ENCODE results near the gene AFDN.

Gene AFDN

GRCh38 chr6:167788563-167788903 is 38.2 kb upstream of the AFDN start:
- Histone ChIP-seq H3K9ac (ENCODE audit: low read length in 2 of 2) (no peak overlapping the region), H3K36me3 (ENCODE audit: control insufficient read depth in 2 of 2, insufficient read depth in 2 of 2, low read length in 2 of 2) (no peaks in the 10 kb centered on the region), H3K9me3 (ENCODE audit: control insufficient read depth in 2 of 2, low read length in 2 of 2) (no peaks in the 10 kb centered on the region), H3K4me3 (ENCODE audit: low read length in 2 of 2) (no peak overlapping the region), H3K27me3 (ENCODE audit: control insufficient read depth in 1 of 2, insufficient read depth in 2 of 2, low read length in 2 of 2) (no peaks in the 10 kb centered on the region), H3K27ac (ENCODE audit: low read length) (no peak overlapping the region), H3K4me1 (ENCODE audit: control insufficient read depth, insufficient read depth, low read length) (peaks cover 3% of the 10 kb centered on the region)

GRCh38 chr6:167789358-167789757 is 37.4 kb upstream of the AFDN start:
- Histone ChIP-seq H3K36me3 (ENCODE audit: control insufficient read depth in 2 of 2, insufficient read depth in 2 of 2, low read length in 2 of 2) (no peaks in the 10 kb centered on the region), H3K27ac (ENCODE audit: low read length) (no peak overlapping the region), H3K9me3 (ENCODE audit: control insufficient read depth in 2 of 2, low read length in 2 of 2) (no peaks in the 10 kb centered on the region), H3K4me1 (ENCODE audit: control insufficient read depth, insufficient read depth, low read length) (peaks cover 3% of the 10 kb centered on the region), H3K27me3 (ENCODE audit: control insufficient read depth in 1 of 2, insufficient read depth in 2 of 2, low read length in 2 of 2) (peaks cover 2 to 3% of the 10 kb centered on the region in 2 donors), H3K9ac (ENCODE audit: low read length in 2 of 2) (no peak overlapping the region), H3K4me3 (ENCODE audit: low read length in 2 of 2) (no peak overlapping the region)

GRCh38 chr6:167791091-167791779 is 35.5 kb upstream of the AFDN start:
- Histone ChIP-seq H3K4me1 (ENCODE audit: control insufficient read depth, insufficient read depth, low read length) (peaks cover 7% of the 10 kb centered on the region), H3K9me3 (ENCODE audit: control insufficient read depth in 2 of 2, low read length in 2 of 2) (no peaks in the 10 kb centered on the region), H3K27ac (ENCODE audit: low read length) (no peak overlapping the region), H3K4me3 (ENCODE audit: low read length in 2 of 2) (no peak overlapping the region), H3K9ac (ENCODE audit: low read length in 2 of 2) (no peak overlapping the region), H3K27me3 (ENCODE audit: control insufficient read depth in 1 of 2, insufficient read depth in 2 of 2, low read length in 2 of 2) (peaks cover 11 to 16% of the 10 kb centered on the region in 2 donors), H3K36me3 (ENCODE audit: control insufficient read depth in 2 of 2, insufficient read depth in 2 of 2, low read length in 2 of 2) (no peaks in the 10 kb centered on the region)

- Histone ChIP-seq H3K27ac (ENCODE audit: low read length) (no peak overlapping the region), H3K9ac (ENCODE audit: low read length in 2 of 2) (no peak overlapping the region)
Measured at GRCh38 chr6:167791780-167792478, 34.8 kb upstream of the AFDN start.

GRCh38 chr6:167793421-167793820 is 33.3 kb upstream of the AFDN start:
- Histone ChIP-seq H3K27ac (ENCODE audit: low read length) (no peak overlapping the region), H3K27me3 (ENCODE audit: control insufficient read depth in 1 of 2, insufficient read depth in 2 of 2, low read length in 2 of 2) (peaks cover 17 to 33% of the 10 kb centered on the region in 2 donors), H3K9ac (ENCODE audit: low read length in 2 of 2) (no peak overlapping the region), H3K4me1 (ENCODE audit: control insufficient read depth, insufficient read depth, low read length) (peaks cover 4% of the 10 kb centered on the region), H3K4me3 (ENCODE audit: low read length in 2 of 2) (no peak overlapping the region), H3K36me3 (ENCODE audit: control insufficient read depth in 2 of 2, insufficient read depth in 2 of 2, low read length in 2 of 2) (no peaks in the 10 kb centered on the region), H3K9me3 (ENCODE audit: control insufficient read depth in 2 of 2, low read length in 2 of 2) (no peaks in the 10 kb centered on the region)

More at GRCh38 chr6:167791780-167792478, 34.8 kb upstream of the AFDN start:
- peaks cover 5% of the 10 kb centered on the region for H3K4me1 ChIP-seq (ENCODE audit: control insufficient read depth, insufficient read depth, low read length)
- H3K27me3 ChIP-seq (ENCODE audit: control insufficient read depth in 1 of 2, insufficient read depth in 2 of 2, low read length in 2 of 2) = peaks cover 13 to 21% of the 10 kb centered on the region in 2 donors
- H3K36me3 ChIP-seq (ENCODE audit: control insufficient read depth in 2 of 2, insufficient read depth in 2 of 2, low read length in 2 of 2) = no peaks in the 10 kb centered on the region
- no peaks in the 10 kb centered on the region for H3K9me3 ChIP-seq (ENCODE audit: control insufficient read depth in 2 of 2, low read length in 2 of 2)
- no peak overlapping the region for H3K4me3 ChIP-seq (ENCODE audit: low read length in 2 of 2)

- Histone ChIP-seq H3K9me3 (ENCODE audit: control insufficient read depth in 2 of 2, low read length in 2 of 2) (no peaks in the 10 kb centered on the region), H3K9ac (ENCODE audit: low read length in 2 of 2) (no peak overlapping the region), H3K4me1 (ENCODE audit: control insufficient read depth, insufficient read depth, low read length) (peaks cover 4% of the 10 kb centered on the region), H3K36me3 (ENCODE audit: control insufficient read depth in 2 of 2, insufficient read depth in 2 of 2, low read length in 2 of 2) (no peaks in the 10 kb centered on the region), H3K4me3 (ENCODE audit: low read length in 2 of 2) (no peak overlapping the region), H3K27me3 (ENCODE audit: control insufficient read depth in 1 of 2, insufficient read depth in 2 of 2, low read length in 2 of 2) (peaks cover 17 to 33% of the 10 kb centered on the region in 2 donors), H3K27ac (ENCODE audit: low read length) (no peak overlapping the region)
Measured at GRCh38 chr6:167794161-167795157, 32.3 kb upstream of the AFDN start.

- H3K4me1 ChIP-seq (ENCODE audit: control insufficient read depth, insufficient read depth, low read length) = peaks cover 4% of the 10 kb centered on the region
- H3K27ac ChIP-seq (ENCODE audit: low read length) = no peak overlapping the region
- H3K27me3 ChIP-seq (ENCODE audit: control insufficient read depth in 1 of 2, insufficient read depth in 2 of 2, low read length in 2 of 2) = peaks cover 17 to 33% of the 10 kb centered on the region in 2 donors
- no peaks in the 10 kb centered on the region for H3K9me3 ChIP-seq (ENCODE audit: control insufficient read depth in 2 of 2, low read length in 2 of 2)
- H3K9ac ChIP-seq (ENCODE audit: low read length in 2 of 2) = no peak overlapping the region
- H3K36me3 ChIP-seq (ENCODE audit: control insufficient read depth in 2 of 2, insufficient read depth in 2 of 2, low read length in 2 of 2) = no peaks in the 10 kb centered on the region
- no peak overlapping the region for H3K4me3 ChIP-seq (ENCODE audit: low read length in 2 of 2)
Measured at GRCh38 chr6:167795321-167795811, 31.3 kb upstream of the AFDN start.

GRCh38 chr6:167795874-167796191 is 30.9 kb upstream of the AFDN start:
- H3K9ac ChIP-seq (ENCODE audit: low read length in 2 of 2) = no peak overlapping the region
- peaks cover 4% of the 10 kb centered on the region for H3K4me1 ChIP-seq (ENCODE audit: control insufficient read depth, insufficient read depth, low read length)
- no peaks in the 10 kb centered on the region for H3K9me3 ChIP-seq (ENCODE audit: control insufficient read depth in 2 of 2, low read length in 2 of 2)
- H3K4me3 ChIP-seq (ENCODE audit: low read length in 2 of 2) = peak overlapping the region in 1 of 2 donors; percentile 49
- no peaks in the 10 kb centered on the region for H3K36me3 ChIP-seq (ENCODE audit: control insufficient read depth in 2 of 2, insufficient read depth in 2 of 2, low read length in 2 of 2)
- no peak overlapping the region for H3K27ac ChIP-seq (ENCODE audit: low read length)
- peaks cover 17 to 33% of the 10 kb centered on the region in 2 donors for H3K27me3 ChIP-seq (ENCODE audit: control insufficient read depth in 1 of 2, insufficient read depth in 2 of 2, low read length in 2 of 2)

- Histone ChIP-seq H3K27me3 (ENCODE audit: control insufficient read depth in 1 of 2, insufficient read depth in 2 of 2, low read length in 2 of 2) (peaks cover 17 to 33% of the 10 kb centered on the region in 2 donors), H3K9ac (ENCODE audit: low read length in 2 of 2) (no peak overlapping the region), H3K4me3 (ENCODE audit: low read length in 2 of 2) (peak overlapping the region in 1 of 2 donors; percentile 49), H3K9me3 (ENCODE audit: control insufficient read depth in 2 of 2, low read length in 2 of 2) (no peaks in the 10 kb centered on the region), H3K27ac (ENCODE audit: low read length) (no peak overlapping the region), H3K36me3 (ENCODE audit: control insufficient read depth in 2 of 2, insufficient read depth in 2 of 2, low read length in 2 of 2) (no peaks in the 10 kb centered on the region), H3K4me1 (ENCODE audit: control insufficient read depth, insufficient read depth, low read length) (peaks cover 4% of the 10 kb centered on the region)
Measured at GRCh38 chr6:167796192-167796981, 30.3 kb upstream of the AFDN start.

GRCh38 chr6:167797011-167797471 is 29.7 kb upstream of the AFDN start:
- H3K9me3 ChIP-seq (ENCODE audit: control insufficient read depth in 2 of 2, low read length in 2 of 2) = no peaks in the 10 kb centered on the region
- H3K9ac ChIP-seq (ENCODE audit: low read length in 2 of 2) = no peak overlapping the region
- no peaks in the 10 kb centered on the region for H3K36me3 ChIP-seq (ENCODE audit: control insufficient read depth in 2 of 2, insufficient read depth in 2 of 2, low read length in 2 of 2)
- H3K27me3 ChIP-seq (ENCODE audit: control insufficient read depth in 1 of 2, insufficient read depth in 2 of 2, low read length in 2 of 2) = peaks cover 17 to 33% of the 10 kb centered on the region in 2 donors
- H3K4me3 ChIP-seq (ENCODE audit: low read length in 2 of 2) = peak overlapping the region in 1 of 2 donors; percentile 49
- H3K27ac ChIP-seq (ENCODE audit: low read length) = no peak overlapping the region
- H3K4me1 ChIP-seq (ENCODE audit: control insufficient read depth, insufficient read depth, low read length) = peaks cover 4% of the 10 kb centered on the region
